Eye (tissue), 1 donor: ENCODE results near the gene PPP2R1A.

Source experiments
- DNase-seq: peaks from one replicate; pipeline ENCODE4 v3.0.0-alpha.2; 2015

PPP2R1A gene

GRCh38 chr19:52189735-52190486 is at the start of gene PPP2R1A:
Gene PPP2R1A, plus strand, starts transcription at chr19:52190052. Its CDS starts 45 bp downstream, at chr19:52190097.
- peak; percentile 100 for DNase-seq

- no peak for DNase-seq
These were observed 48.6 kb upstream of the PPP2R1A start for GRCh38 chr19:52141203-52141602.

- no peak for DNase-seq
These were observed 47.8 kb upstream of the PPP2R1A start for GRCh38 chr19:52142001-52142595.

GRCh38 chr19:52148256-52148655 is 41.6 kb upstream of the PPP2R1A start:
- no peak for DNase-seq

GRCh38 chr19:52155596-52156359 is 34.1 kb upstream of the PPP2R1A start:
- no peak for DNase-seq

GRCh38 chr19:52170304-52170703 is 19.5 kb upstream of the PPP2R1A start:
- no peak for DNase-seq

- DNase-seq, result no peak
These were observed 19.0 kb upstream of the PPP2R1A start for GRCh38 chr19:52170863-52171320.

GRCh38 chr19:52171321-52172169 is 18.3 kb upstream of the PPP2R1A start, which contains the start of gene ZNF836:
Gene ZNF836, minus strand, starts transcription at chr19:52171621. Its CDS starts 3,549 bp downstream, at chr19:52168072.
- DNase-seq, result peak; percentile 93

GRCh38 chr19:52172347-52172746 is 17.5 kb upstream of the PPP2R1A start:
- no peak for DNase-seq

GRCh38 chr19:52176574-52176973 is 13.3 kb upstream of the PPP2R1A start:
- no peak for DNase-seq

GRCh38 chr19:52187407-52187806 is 2.4 kb upstream of the PPP2R1A start:
- DNase-seq, result no peak

- DNase-seq, result no peak
These were observed 774 bp upstream of the PPP2R1A start for GRCh38 chr19:52188822-52189734.

GRCh38 chr19:52190487-52191293 is 838 bp downstream of the PPP2R1A start:
- no peak for DNase-seq

- DNase-seq, result no peak
These were observed 1.5 kb downstream of the PPP2R1A start for GRCh38 chr19:52191389-52191788.

GRCh38 chr19:52191951-52192350 is 2.1 kb downstream of the PPP2R1A start:
- no peak for DNase-seq

- DNase-seq, result no peak
These were observed 6.6 kb downstream of the PPP2R1A start for GRCh38 chr19:52196256-52196967.

- no peak for DNase-seq
These were observed 8.1 kb downstream of the PPP2R1A start for GRCh38 chr19:52197964-52198363.

GRCh38 chr19:52198678-52199077 is 8.8 kb downstream of the PPP2R1A start:
- no peak for DNase-seq

- no peak for DNase-seq
These were observed 10.2 kb downstream of the PPP2R1A start for GRCh38 chr19:52200044-52200443.
